Neural progenitor cell (in vitro differentiated cells): ENCODE measurements around the gene SND1. TPM values are rescaled to one million over a fixed set of nuclear protein-coding genes. Genes with fewer than 3 reads are reported as not detected.
A peak's percentile ranks its signal among the peaks of the same experiment; 100 is the strongest.

Experiments
- DNase-seq: peaks from one replicate; pipeline ENCODE4 v3.0.0-alpha.2; 2016; ENCODE audit warnings: low spot score
- H2AFZ ChIP-seq: fragments of 200-600 bp; sonication (generic); replicated peaks from 2 replicates; pipeline ENCODE4 v1.6.1; 2016; ENCODE audit warnings: antibody characterized with exemption
- H3F3A ChIP-seq: fragments of 200-600 bp; sonication (generic); 2 replicates; pipeline ENCODE4 v1.6.1; 2016; ENCODE audit warnings: antibody characterized with exemption, low read depth
- H3K27ac ChIP-seq: fragments of 200-600 bp; sonication (generic); 2 replicates; pipeline ENCODE4 v1.5.1; 2016; ENCODE audit warnings: mild to moderate bottlenecking
- H3K27me3 ChIP-seq: fragments of 200-600 bp; sonication (generic); 2 replicates; pipeline ENCODE4 v1.6.1; 2016; ENCODE audit warnings: mild to moderate bottlenecking, moderate library complexity
- H3K36me3 ChIP-seq: fragments of 200-600 bp; sonication (generic); 2 replicates; pipeline ENCODE4 v1.5.1; 2016
- H3K4me1 ChIP-seq: fragments of 200-600 bp; sonication (generic); 2 replicates; pipeline ENCODE4 v1.6.1; 2016; ENCODE audit warnings: mixed run types
- H3K4me2 ChIP-seq: fragments of 200-600 bp; sonication (generic); 2 replicates; pipeline ENCODE4 v1.6.1; 2016
- H3K4me3 ChIP-seq: fragments of 200-600 bp; sonication (generic); 2 replicates; pipeline ENCODE4 v1.5.1; 2016
- H3K79me2 ChIP-seq: fragments of 200-600 bp; sonication (generic); 2 replicates; pipeline ENCODE4 v1.6.1; 2016; ENCODE audit warnings: low read depth
- H3K9ac ChIP-seq: fragments of 200-600 bp; sonication (generic); 2 replicates; pipeline ENCODE4 v1.6.1; 2016
- H3K9me3 ChIP-seq: fragments of 200-600 bp; sonication (generic); 2 replicates; pipeline ENCODE4 v1.5.1; 2016; ENCODE audit warnings: low read depth
- H4K20me1 ChIP-seq: fragments of 200-600 bp; sonication (generic); 2 replicates; pipeline ENCODE4 v1.6.1; 2016; ENCODE audit warnings: low read depth
- H3K27ac Mint-ChIP-seq: 3 replicates; pipeline ENCODE4 v1.8.0; 2021; ENCODE audit warnings: mixed read lengths
- H3K27me3 Mint-ChIP-seq: 2 replicates; pipeline ENCODE4 v1.8.0; 2022; ENCODE audit warnings: low read depth, mild to moderate bottlenecking, inconsistent platforms, moderate library complexity, mixed read lengths; ENCODE audit not compliant: insufficient read depth
- H3K36me3 Mint-ChIP-seq: 3 replicates; pipeline ENCODE4 v1.8.0; 2021; ENCODE audit warnings: mixed read lengths
- H3K4me1 Mint-ChIP-seq: 3 replicates; pipeline ENCODE4 v1.8.0; 2021; ENCODE audit warnings: mixed read lengths
- H3K4me3 Mint-ChIP-seq: 3 replicates; pipeline ENCODE4 v1.8.0; 2021; ENCODE audit warnings: mild to moderate bottlenecking, moderate library complexity, mixed read lengths
- H3K9me3 Mint-ChIP-seq: 3 replicates; pipeline ENCODE4 v1.8.0; 2020; ENCODE audit warnings: mixed read lengths
- CTCF ChIP-seq: fragments of 200-600 bp; sonication (generic); IDR thresholded peaks from 2 replicates; pipeline ENCODE4 v1.5.1; 2017; ENCODE audit warnings: antibody characterized with exemption, mild to moderate bottlenecking
- EZH2 ChIP-seq: fragments of 200-600 bp; sonication (generic); IDR thresholded peaks from 2 replicates; pipeline ENCODE4 v1.6.1; 2017; ENCODE audit warnings: antibody characterized with exemption, mild to moderate bottlenecking, moderate library complexity
- EZH2phosphoT487 ChIP-seq: fragments of 200-600 bp; sonication (generic); IDR thresholded peaks from 2 replicates; pipeline ENCODE4 v1.6.1; 2017; ENCODE audit warnings: antibody characterized with exemption
- total RNA-seq: library from RNA; depleted of rRNA; stranded (reverse); fragments of >200 nt; gene quantifications from 2 replicates; pipeline ENCODE4 v1.2.3, GENCODE V29; 2015; ENCODE audit warnings: low replicate concordance

Gene SND1
- total RNA-seq, 1 donor from 2014 or later = 154 TPM

GRCh38 chr7:127954357-127954748, 302.4 kb downstream of the SND1 start:
- H3K9me3 ChIP-seq = no peaks in the 10 kb centered on the region
- H3K9ac ChIP-seq = no peak overlapping the region
- H3K36me3 ChIP-seq = no peaks in the 10 kb centered on the region
- DNase-seq = no peak
- no peaks in the 10 kb centered on the region for H3K9me3 Mint-ChIP-seq
- no peaks in the 10 kb centered on the region for H3K79me2 ChIP-seq
- H3K4me1 ChIP-seq = peaks cover 33% of the 10 kb centered on the region
- no peak overlapping the region for H3K27ac ChIP-seq
- no peak overlapping the region for H3K4me3 Mint-ChIP-seq
- no peak overlapping the region for H3K4me3 ChIP-seq
- H3K27me3 ChIP-seq = no peaks in the 10 kb centered on the region
- peaks cover 9% of the 10 kb centered on the region for H3F3A ChIP-seq
- H3K4me1 Mint-ChIP-seq = peaks cover 11% of the 10 kb centered on the region
- peak overlapping the region; percentile 56 for H3K4me2 ChIP-seq
- TF ChIP-seq EZH2phosphoT487 = no peak
- no peak for TF ChIP-seq CTCF
- no peak for TF ChIP-seq EZH2
- no peak overlapping the region for H3K27ac Mint-ChIP-seq
- H4K20me1 ChIP-seq = peaks cover 9% of the 10 kb centered on the region
- H2AFZ ChIP-seq = no peak overlapping the region
- H3K27me3 Mint-ChIP-seq = no peaks in the 10 kb centered on the region
- H3K36me3 Mint-ChIP-seq = no peaks in the 10 kb centered on the region

GRCh38 chr7:127955051-127955531, 303.1 kb downstream of the SND1 start:
- Histone ChIP-seq H2AFZ (no peak overlapping the region), H3K9ac (no peak overlapping the region), H3K9me3 (no peaks in the 10 kb centered on the region), H4K20me1 (peaks cover 1% of the 10 kb centered on the region), H3K4me3 (no peak overlapping the region), H3K4me2 (no peak overlapping the region), H3F3A (peaks cover 2% of the 10 kb centered on the region), H3K27me3 (no peaks in the 10 kb centered on the region), H3K36me3 (no peaks in the 10 kb centered on the region), H3K79me2 (no peaks in the 10 kb centered on the region), H3K27ac (no peak overlapping the region), H3K4me1 (peaks cover 25% of the 10 kb centered on the region)
- no peak overlapping the region for H3K4me3 Mint-ChIP-seq
- peaks cover under 1% of the 10 kb centered on the region for H3K36me3 Mint-ChIP-seq
- H3K27me3 Mint-ChIP-seq = no peaks in the 10 kb centered on the region
- peaks cover 6% of the 10 kb centered on the region for H3K4me1 Mint-ChIP-seq
- no peak for DNase-seq
- TF ChIP-seq EZH2 (no peak), EZH2phosphoT487 (no peak), CTCF (no peak)
- no peak overlapping the region for H3K27ac Mint-ChIP-seq
- no peaks in the 10 kb centered on the region for H3K9me3 Mint-ChIP-seq

GRCh38 chr7:127957886-127958285, 305.9 kb downstream of the SND1 start:
- Histone ChIP-seq H3K4me3 (no peak overlapping the region), H3K9ac (no peak overlapping the region), H3F3A (no peaks in the 10 kb centered on the region), H4K20me1 (no peaks in the 10 kb centered on the region), H3K4me1 (peaks cover 20% of the 10 kb centered on the region), H2AFZ (no peak overlapping the region), H3K9me3 (no peaks in the 10 kb centered on the region), H3K27me3 (no peaks in the 10 kb centered on the region), H3K36me3 (no peaks in the 10 kb centered on the region), H3K4me2 (no peak overlapping the region), H3K27ac (no peak overlapping the region), H3K79me2 (no peaks in the 10 kb centered on the region)
- H3K4me3 Mint-ChIP-seq = no peak overlapping the region
- H3K36me3 Mint-ChIP-seq = peaks cover 3% of the 10 kb centered on the region
- H3K27me3 Mint-ChIP-seq = no peaks in the 10 kb centered on the region
- DNase-seq = no peak
- no peak overlapping the region for H3K27ac Mint-ChIP-seq
- H3K4me1 Mint-ChIP-seq = no peaks in the 10 kb centered on the region
- peaks cover under 1% of the 10 kb centered on the region for H3K9me3 Mint-ChIP-seq
- TF ChIP-seq EZH2phosphoT487 (no peak), EZH2 (no peak)

GRCh38 chr7:127959770-127960169, 307.8 kb downstream of the SND1 start:
- Mint-ChIP-seq H3K36me3 (peaks cover 5% of the 10 kb centered on the region), H3K4me1 (no peaks in the 10 kb centered on the region), H3K9me3 (peaks cover 2% of the 10 kb centered on the region), H3K4me3 (no peak overlapping the region), H3K27me3 (no peaks in the 10 kb centered on the region), H3K27ac (no peak overlapping the region)
- Histone ChIP-seq H3K27ac (no peak overlapping the region), H3F3A (no peaks in the 10 kb centered on the region), H3K9me3 (no peaks in the 10 kb centered on the region), H3K4me2 (no peak overlapping the region), H3K27me3 (no peaks in the 10 kb centered on the region), H2AFZ (no peak overlapping the region), H3K36me3 (no peaks in the 10 kb centered on the region), H4K20me1 (no peaks in the 10 kb centered on the region), H3K9ac (no peak overlapping the region), H3K79me2 (no peaks in the 10 kb centered on the region), H3K4me3 (no peak overlapping the region), H3K4me1 (peaks cover 4% of the 10 kb centered on the region)
- TF ChIP-seq CTCF (no peak), EZH2phosphoT487 (no peak), EZH2 (no peak)
- DNase-seq = no peak
